NB4 (cell line): ENCODE data around the gene JMY.

Source experiments
- CTCF ChIP-seq: IDR thresholded peaks from one replicate; pipeline ENCODE4 v1.5.1; 2012; ENCODE audit warnings: low read depth, low read length
- MAX ChIP-seq: IDR thresholded peaks from 2 replicates; pipeline ENCODE4 v1.6.1; 2011; ENCODE audit warnings: low read depth, low read length
- POLR2A ChIP-seq: IDR thresholded peaks from 2 replicates; pipeline ENCODE4 v1.6.1; 2011; ENCODE audit warnings: mild to moderate bottlenecking; ENCODE audit not compliant: insufficient read length; ENCODE audit errors: extremely low read depth

DNA sequence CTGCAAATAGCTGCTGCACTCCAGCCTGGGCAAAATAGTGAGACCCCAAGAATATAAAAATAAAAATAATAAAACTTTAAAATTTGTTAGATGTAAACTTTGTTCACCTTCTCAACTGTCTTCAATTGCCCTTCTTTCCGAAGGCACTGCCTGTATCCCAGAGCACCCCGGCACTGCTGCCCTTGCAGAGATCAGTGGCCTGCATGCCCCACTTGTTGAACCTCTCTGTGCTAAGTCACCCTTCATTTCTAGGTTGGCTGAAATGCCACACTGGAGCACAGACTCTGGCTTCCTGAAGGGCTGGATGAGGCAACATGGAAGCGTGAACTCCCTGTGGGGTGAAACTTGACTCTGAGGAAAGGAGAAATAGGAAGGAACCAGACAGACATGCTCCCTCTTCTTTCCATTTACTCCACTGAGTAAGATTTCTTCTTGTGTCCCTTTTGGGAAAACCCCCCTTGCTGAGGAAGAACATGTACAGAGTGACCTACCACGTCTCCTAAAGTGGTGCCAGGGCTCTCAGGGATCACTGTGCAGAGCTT is 8.4 kb upstream of the JMY start:
- no peak for TF ChIP-seq CTCF
- no peak for TF ChIP-seq POLR2A
- no peak for TF ChIP-seq MAX
